AG10803 (cell line): ENCODE results near the gene ARG2.

Experiments used
- DNase-seq: peaks from one replicate; pipeline ENCODE4 v3.0.0; 2010; ENCODE audit warnings: low read depth
- H3K4me3 ChIP-seq: 2 replicates; pipeline ENCODE4 v1.5.1; 2011; ENCODE audit warnings: mild to moderate bottlenecking, low read length, control low read depth
- CTCF ChIP-seq: conservative IDR thresholded peaks from 2 replicates; pipeline ENCODE4 v1.5.1; 2011; ENCODE audit warnings: mild to moderate bottlenecking, low read length, control low read depth, inconsistent platforms

The ARG2 gene

GRCh38 chr14:67683842-67684241 is 64.1 kb downstream of the ARG2 start:
- DNase-seq = no peak
- H3K4me3 ChIP-seq = no peak overlapping the region
- TF ChIP-seq CTCF = no peak

GRCh38 chr14:67690011-67690410 is 70.3 kb downstream of the ARG2 start:
- H3K4me3 ChIP-seq = no peak overlapping the region
- DNase-seq = no peak
- TF ChIP-seq CTCF = no peak

- peak; percentile 77 for DNase-seq
- no peak for TF ChIP-seq CTCF
- peak overlapping the region; percentile 95 for H3K4me3 ChIP-seq
Observed at GRCh38 chr14:67694791-67695393, 75.2 kb downstream of the ARG2 start.

- peak within 1 kb of the TSS; percentile 95 for H3K4me3 ChIP-seq
- TF ChIP-seq CTCF = no peak
- peak; percentile 86 for DNase-seq
Observed at GRCh38 chr14:67695394-67695949, 75.8 kb downstream of the ARG2 start, which contains the start of gene RDH11. Gene RDH11 (minus strand): TSS chr14:67695764. CDS start chr14:67695703, 61 bp downstream.

- TF ChIP-seq CTCF = no peak
- no peak for DNase-seq
- H3K4me3 ChIP-seq = no peak overlapping the region
Observed at GRCh38 chr14:67697006-67697405, 77.3 kb downstream of the ARG2 start.

GRCh38 chr14:67698179-67698578 is 78.5 kb downstream of the ARG2 start:
- TF ChIP-seq CTCF = no peak
- DNase-seq = no peak
- no peak overlapping the region for H3K4me3 ChIP-seq
